Kasumi-1 (cell line): ENCODE measurements around the gene KANSL1L.
"Not testable (repeated sequence)": the region's sequence is repeated elsewhere in the genome, so short reads cannot be mapped to it uniquely, and the experiment has no call there.

Source experiments
- DNase-seq, 2 experiments: peaks; one replicate each; lab custom pipeline; 2025; lab: John Stamatoyannopoulos, UW

Gene KANSL1L

GRCh38 chr2:210179351-210179990 is 8.3 kb upstream of the KANSL1L start:
- DNase-seq, result no peak

GRCh38 chr2:210177769-210178168 is 6.6 kb upstream of the KANSL1L start:
- DNase-seq, result no peak

GRCh38 chr2:210177115-210177514 is 5.9 kb upstream of the KANSL1L start:
- DNase-seq, result not testable (repeated sequence)

GRCh38 chr2:210174086-210174485 is 2.9 kb upstream of the KANSL1L start:
- DNase-seq, result no peak

- no peak for DNase-seq
These were observed 988 bp upstream of the KANSL1L start for GRCh38 chr2:210172219-210172575.

- peak; percentile 58 to 80 for DNase-seq
These were observed 534 bp downstream of the KANSL1L start for GRCh38 chr2:210170446-210171303.

- peak in 1 of 2 experiments; percentile 43 for DNase-seq
These were observed 1.1 kb downstream of the KANSL1L start for GRCh38 chr2:210170196-210170445.

GRCh38 chr2:210169516-210170195 is 1.6 kb downstream of the KANSL1L start:
- peak; percentile 5 to 32 for DNase-seq

- no peak for DNase-seq
These were observed 4.0 kb downstream of the KANSL1L start for GRCh38 chr2:210167227-210167626.

GRCh38 chr2:210162466-210163124 is 8.6 kb downstream of the KANSL1L start:
- peak; percentile 15 to 32 for DNase-seq

GRCh38 chr2:210159059-210159458 is 12.2 kb downstream of the KANSL1L start:
- DNase-seq, result no peak

- no peak for DNase-seq
These were observed 13.0 kb downstream of the KANSL1L start for GRCh38 chr2:210158236-210158635.

- no peak for DNase-seq
These were observed 13.7 kb downstream of the KANSL1L start for GRCh38 chr2:210157526-210157925.

GRCh38 chr2:210147614-210148013 is 23.6 kb downstream of the KANSL1L start:
- no peak for DNase-seq

GRCh38 chr2:210132239-210132638 is 39.0 kb downstream of the KANSL1L start:
- no peak for DNase-seq

- no peak for DNase-seq
These were observed 42.2 kb downstream of the KANSL1L start for GRCh38 chr2:210128961-210129360.

GRCh38 chr2:210113614-210114235 is 57.5 kb downstream of the KANSL1L start:
- DNase-seq, result no peak

GRCh38 chr2:210112871-210113270 is 58.3 kb downstream of the KANSL1L start:
- DNase-seq, result no peak

GRCh38 chr2:210099940-210100339 is 71.3 kb downstream of the KANSL1L start:
- no peak for DNase-seq

GRCh38 chr2:210094787-210095186 is 76.4 kb downstream of the KANSL1L start:
- DNase-seq, result no peak

- no peak for DNase-seq
These were observed 78.4 kb downstream of the KANSL1L start for GRCh38 chr2:210092791-210093190.

GRCh38 chr2:210086930-210087329 is 84.3 kb downstream of the KANSL1L start:
- DNase-seq, result no peak
